HG03558 (cell line): ENCODE measurements around the gene SLC25A53.

ENCODE experiments used
- ATAC-seq: cut with Tn5 transposase; IDR thresholded peaks from one replicate; pipeline ENCODE4 v1.9.1; 2021; ENCODE audit warnings: moderate number of reproducible peaks; ENCODE audit not compliant: unreplicated experiment; ENCODE audit errors: extremely low read depth

SLC25A53 gene

GRCh38 chrX:104156630-104157529, at the start of gene SLC25A53:
Gene SLC25A53, minus strand, starts transcription at chrX:104157009. Its CDS starts 51,752 bp downstream, at chrX:104105257.
- peak; percentile 78 for ATAC-seq

GRCh38 chrX:104205548-104205947, 48.7 kb upstream of the SLC25A53 start:
- ATAC-seq, result no peak

- ATAC-seq, result no peak
Measured at GRCh38 chrX:104195489-104196084, 38.8 kb upstream of the SLC25A53 start.

GRCh38 chrX:104195013-104195412, 38.2 kb upstream of the SLC25A53 start:
- no peak for ATAC-seq

GRCh38 chrX:104193485-104193884, 36.7 kb upstream of the SLC25A53 start:
- no peak for ATAC-seq

- ATAC-seq, result no peak
Measured at GRCh38 chrX:104189837-104190236, 33.0 kb upstream of the SLC25A53 start.

GRCh38 chrX:104187931-104188330, 31.1 kb upstream of the SLC25A53 start:
- ATAC-seq, result no peak

GRCh38 chrX:104183685-104184084, 26.9 kb upstream of the SLC25A53 start:
- ATAC-seq, result no peak

GRCh38 chrX:104173841-104174240, 17.0 kb upstream of the SLC25A53 start:
- ATAC-seq, result no peak

GRCh38 chrX:104172788-104173187, 16.0 kb upstream of the SLC25A53 start:
- ATAC-seq, result no peak

GRCh38 chrX:104172121-104172520, 15.3 kb upstream of the SLC25A53 start:
- ATAC-seq, result no peak

GRCh38 chrX:104168127-104168526, 11.3 kb upstream of the SLC25A53 start:
- ATAC-seq, result no peak

GRCh38 chrX:104166735-104167436, 10.1 kb upstream of the SLC25A53 start:
- ATAC-seq, result no peak

- ATAC-seq, result peak; percentile 90
Measured at GRCh38 chrX:104165894-104166734, 9.3 kb upstream of the SLC25A53 start, which contains the start of gene FAM199X. Gene FAM199X, plus strand, starts transcription at chrX:104166453. Its CDS starts 333 bp downstream, at chrX:104166786.

GRCh38 chrX:104151037-104151436, 5.8 kb downstream of the SLC25A53 start:
- ATAC-seq, result no peak

- ATAC-seq, result no peak
Measured at GRCh38 chrX:104141087-104141760, 15.6 kb downstream of the SLC25A53 start.

- ATAC-seq, result no peak
Measured at GRCh38 chrX:104137496-104137895, 19.3 kb downstream of the SLC25A53 start.

- peak; percentile 82 for ATAC-seq
Measured at GRCh38 chrX:104136241-104137019, 20.4 kb downstream of the SLC25A53 start.

GRCh38 chrX:104135677-104136076, 21.1 kb downstream of the SLC25A53 start:
- ATAC-seq, result no peak
